ENCODE measurements around the gene MRRF.
"Not testable (repeated sequence)": the region's sequence is repeated elsewhere in the genome, so short reads cannot be mapped to it uniquely, and the experiment has no call there.

MRRF gene

DNA sequence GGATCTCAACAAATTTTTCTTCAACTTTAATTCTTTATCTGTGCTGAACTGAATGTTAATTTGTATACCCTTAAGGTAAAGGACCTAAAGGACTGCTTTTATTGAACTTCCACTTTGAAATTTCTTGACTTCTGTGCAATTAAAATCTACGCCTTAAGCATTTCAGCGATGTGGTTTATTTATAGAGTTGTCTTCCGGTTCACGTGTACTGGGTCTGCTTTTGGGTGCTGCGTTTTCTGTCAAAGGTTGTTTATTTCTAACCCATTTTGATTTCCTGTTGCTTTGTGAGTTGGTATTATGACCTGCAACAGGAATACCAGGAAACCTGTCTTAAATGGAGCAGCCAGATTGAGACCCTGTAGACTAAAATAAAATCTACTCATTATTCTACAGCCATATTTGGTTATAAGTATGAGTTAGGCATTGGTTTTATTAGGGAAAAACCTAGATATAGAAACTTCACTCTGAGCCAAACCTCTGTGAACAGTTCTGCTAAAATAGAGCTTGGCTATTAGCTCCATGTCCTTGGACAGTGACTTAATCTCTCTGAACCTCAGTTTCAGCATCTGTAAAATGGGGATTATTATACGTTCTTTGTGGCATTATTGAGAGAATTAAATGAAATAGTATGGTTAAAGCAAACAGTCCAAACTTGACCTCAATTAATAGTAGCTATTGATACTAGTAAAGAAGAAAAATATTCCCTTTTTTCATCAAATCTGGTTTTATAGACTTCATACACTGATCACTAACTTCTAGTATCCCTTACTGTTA lies 3.5 kb downstream of the MRRF start:
- DNase-seq (ENCODE audit: extremely low read depth in 1 of 2, low read depth in 1 of 2): no peak

DNA sequence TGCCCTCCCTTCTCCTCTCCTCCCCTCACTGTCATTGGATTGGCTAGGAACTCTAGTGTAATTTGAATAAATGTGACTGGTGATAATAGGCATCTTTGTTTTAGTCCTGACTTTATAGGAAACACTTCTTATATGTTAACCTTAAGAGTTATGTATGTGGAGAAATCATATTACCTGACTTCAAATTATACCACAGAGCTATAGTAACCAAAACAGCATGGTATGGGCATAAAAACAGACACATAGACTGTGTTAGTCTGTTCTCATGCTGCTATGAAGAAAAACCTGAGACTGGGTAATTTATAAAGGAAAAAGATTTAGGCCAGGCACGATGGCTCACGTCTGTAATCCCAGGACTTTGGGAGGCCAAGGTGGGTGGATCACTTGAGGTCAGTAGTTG lies 9.4 kb downstream of the MRRF start:
- DNase-seq (ENCODE audit: extremely low read depth in 1 of 2, low read depth in 1 of 2): no peak

DNA sequence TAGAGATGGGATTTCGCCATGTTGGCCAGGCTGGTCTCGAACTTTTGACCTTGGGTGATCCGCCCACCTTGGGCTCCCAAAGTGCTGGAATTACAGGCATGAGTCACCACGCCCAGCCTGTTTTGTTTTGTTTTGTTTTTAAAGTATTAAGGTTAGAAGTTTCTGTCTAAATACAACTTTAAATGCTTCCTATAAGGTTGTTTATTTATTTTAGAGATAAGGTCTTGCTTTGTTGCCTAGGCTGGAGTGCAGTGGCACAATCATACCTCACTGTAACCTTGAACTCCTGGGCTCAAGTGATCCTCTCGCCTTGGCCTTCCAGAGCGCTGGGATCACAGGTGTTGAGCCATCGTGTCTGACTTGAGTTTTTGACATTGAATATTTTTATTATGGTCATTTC lies 11.4 kb downstream of the MRRF start:
- DNase-seq (ENCODE audit: extremely low read depth in 1 of 2, low read depth in 1 of 2): no peak

- DNase-seq (ENCODE audit: extremely low read depth in 1 of 2, low read depth in 1 of 2): no peak
Observed at GRCh38 chr9:122277285-122277897, 12.7 kb downstream of the MRRF start.

- no peak for DNase-seq (ENCODE audit: extremely low read depth in 1 of 2, low read depth in 1 of 2)
Observed at GRCh38 chr9:122281368-122281767, 16.7 kb downstream of the MRRF start.

GRCh38 chr9:122286764-122287163 lies 22.1 kb downstream of the MRRF start:
- DNase-seq (ENCODE audit: extremely low read depth in 1 of 2, low read depth in 1 of 2): no peak

DNA sequence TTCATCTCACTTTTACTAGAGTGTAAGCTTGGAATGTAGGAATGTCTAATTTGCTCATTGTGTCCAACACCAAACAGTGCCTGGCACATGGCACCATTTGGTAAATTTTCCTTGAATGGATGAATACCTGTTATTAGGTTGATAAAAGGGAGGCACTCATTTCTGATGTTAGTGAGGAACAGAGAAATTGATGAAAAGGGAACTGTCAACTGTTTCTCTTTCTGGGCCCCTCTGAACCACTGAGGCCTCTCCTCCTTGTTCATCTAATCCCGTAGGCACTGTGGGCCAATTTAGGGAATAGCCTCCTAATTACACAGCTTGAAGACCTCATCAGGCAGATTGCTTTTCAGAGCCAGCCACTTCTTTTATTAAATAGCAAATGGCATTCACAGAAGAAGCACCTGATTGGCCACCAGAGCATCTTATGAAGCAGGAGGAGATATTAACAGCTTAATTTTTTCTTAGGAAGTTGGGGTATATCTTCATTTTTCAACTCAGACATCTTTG lies 22.6 kb downstream of the MRRF start:
- DNase-seq (ENCODE audit: extremely low read depth in 1 of 2, low read depth in 1 of 2): no peak

DNA sequence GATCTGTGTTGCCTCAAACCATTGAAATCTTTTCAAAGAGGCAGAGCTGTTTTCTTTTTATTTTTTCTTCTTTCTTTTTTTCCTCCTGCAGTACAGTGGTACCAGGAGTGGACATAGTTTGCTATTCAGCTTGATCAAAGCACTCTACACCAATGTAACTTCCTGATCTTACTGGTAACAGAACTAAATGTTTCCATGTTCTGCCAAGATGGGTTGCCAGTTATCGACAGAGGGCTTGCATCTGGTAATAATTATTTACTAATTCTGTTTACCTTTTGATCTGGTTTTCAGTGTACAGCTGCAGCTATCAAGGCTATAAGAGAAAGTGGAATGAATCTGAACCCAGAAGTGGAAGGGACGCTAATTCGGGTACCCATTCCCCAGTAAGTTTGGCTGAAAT lies 26.8 kb downstream of the MRRF start:
- no peak for DNase-seq (ENCODE audit: extremely low read depth in 1 of 2, low read depth in 1 of 2)

DNA sequence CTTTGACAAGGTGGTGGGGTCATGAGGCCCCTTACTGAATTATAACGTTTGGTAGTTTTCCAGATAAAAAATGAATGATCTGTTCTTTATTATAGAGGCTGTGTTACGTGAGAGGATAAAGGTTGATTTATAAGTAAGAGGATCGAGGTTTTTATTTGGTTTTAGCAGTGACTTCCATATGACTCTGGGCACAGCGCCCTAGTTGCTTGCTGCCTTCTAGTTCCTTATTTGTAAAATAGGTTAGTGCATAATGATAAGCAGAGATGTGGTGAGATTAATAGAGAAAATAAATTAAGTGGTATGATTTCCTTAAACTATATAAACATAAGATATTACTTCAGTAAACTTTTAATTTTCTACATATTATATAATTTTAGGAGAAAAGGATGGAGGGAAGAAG lies 29.8 kb downstream of the MRRF start:
- DNase-seq (ENCODE audit: extremely low read depth in 1 of 2, low read depth in 1 of 2): no peak

- no peak for DNase-seq (ENCODE audit: extremely low read depth in 1 of 2, low read depth in 1 of 2)
Observed at GRCh38 chr9:122297512-122297911, 32.8 kb downstream of the MRRF start.

DNA sequence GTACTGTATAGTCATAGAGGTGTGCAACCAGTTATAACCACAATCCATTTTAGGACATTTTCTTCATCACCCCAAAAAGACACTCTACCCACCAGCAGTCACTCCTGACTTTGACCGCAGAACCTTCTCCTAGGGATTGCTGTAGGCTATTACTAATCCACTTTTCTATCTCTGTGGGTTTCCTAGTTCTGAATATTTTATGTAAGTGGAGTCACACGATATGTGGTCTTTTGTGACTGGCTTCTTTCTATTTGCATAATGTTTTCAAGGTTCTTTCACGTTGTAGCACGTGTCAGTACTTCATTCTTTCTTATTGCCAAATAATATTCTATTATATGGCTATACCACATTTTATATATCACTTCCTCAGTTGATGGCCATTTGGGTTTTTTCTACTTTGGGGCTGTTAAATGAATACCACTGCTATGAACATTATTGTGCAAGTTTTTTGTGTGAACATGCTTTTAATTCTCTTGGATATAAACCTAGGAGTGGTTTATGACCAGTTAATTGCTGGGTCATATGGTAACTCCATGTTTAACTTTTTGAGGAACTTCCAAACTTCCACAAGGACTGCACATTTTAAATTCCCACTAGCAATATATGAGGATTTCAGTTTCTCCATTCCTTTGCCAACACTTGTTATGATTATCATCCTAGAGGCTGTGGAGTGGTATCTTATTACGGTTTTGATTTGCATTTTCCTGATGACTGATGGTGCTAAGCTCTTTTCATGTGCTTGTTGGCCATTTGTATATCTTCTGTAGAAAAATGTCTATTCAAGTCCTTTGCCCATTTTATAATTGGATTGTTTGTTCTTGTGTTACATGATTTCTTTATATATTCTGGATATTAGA lies 37.8 kb downstream of the MRRF start:
- no peak for DNase-seq (ENCODE audit: extremely low read depth in 1 of 2, low read depth in 1 of 2)

DNA sequence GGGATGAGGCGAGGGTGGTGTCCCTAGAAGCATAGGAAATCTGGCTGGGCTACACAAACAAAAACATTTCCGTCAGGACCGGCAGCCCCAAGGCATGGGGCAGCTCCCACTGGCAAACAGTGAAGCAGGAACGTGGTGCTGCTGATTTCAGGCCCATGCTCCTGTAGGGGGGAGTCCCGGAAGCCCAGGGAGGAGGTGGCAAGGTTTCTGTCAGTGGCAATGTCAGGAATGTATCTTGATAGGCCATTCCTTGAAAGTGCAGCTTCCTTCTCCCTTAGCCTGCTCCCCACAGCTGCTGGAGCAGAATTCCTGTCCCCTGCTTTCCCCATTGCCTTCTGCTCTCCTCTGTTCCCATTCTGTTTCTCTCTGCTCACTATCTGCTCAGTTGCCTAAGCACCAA lies 42.4 kb downstream of the MRRF start:
- DNase-seq (ENCODE audit: extremely low read depth in 1 of 2, low read depth in 1 of 2): no peak

DNA sequence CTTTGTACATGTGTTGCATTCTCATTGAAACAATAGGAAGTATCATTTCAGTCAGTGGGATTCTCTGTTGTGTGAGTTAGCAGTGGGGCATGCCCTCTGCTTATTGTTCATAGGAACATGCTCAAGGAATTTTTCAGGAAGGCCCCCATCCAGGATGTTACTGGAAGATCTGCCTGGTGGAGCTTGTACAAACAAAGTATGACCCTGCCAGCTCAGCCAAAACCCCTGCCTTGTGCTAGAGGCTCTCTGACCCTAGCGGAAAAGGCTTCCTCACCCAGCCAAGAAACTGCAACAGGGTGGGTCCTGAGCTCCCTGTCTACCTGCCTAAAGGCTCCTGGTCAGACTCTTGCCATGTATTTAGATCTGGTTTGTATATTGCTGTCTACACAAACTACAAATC lies 43.2 kb downstream of the MRRF start:
- no peak for DNase-seq (ENCODE audit: extremely low read depth in 1 of 2, low read depth in 1 of 2)

DNA sequence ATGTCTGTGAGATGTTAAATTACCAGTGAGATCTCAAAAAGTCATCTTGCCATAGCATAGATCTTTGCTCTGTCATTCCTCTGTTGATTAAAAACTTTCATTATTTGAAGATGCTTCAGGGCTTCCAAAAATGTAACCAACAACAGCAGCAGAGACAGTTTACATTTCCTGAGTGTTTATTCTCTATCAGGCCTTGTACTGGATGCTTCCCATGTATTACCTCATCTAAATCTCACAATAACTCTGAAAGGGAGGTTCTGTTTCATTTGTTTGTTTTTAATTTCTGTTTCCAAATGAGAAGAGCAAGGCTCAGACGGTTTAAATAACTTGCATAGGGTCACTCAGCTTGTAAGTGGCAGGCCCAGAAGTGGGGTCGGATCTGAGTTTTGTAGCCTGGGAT lies 45.2 kb downstream of the MRRF start:
- no peak for DNase-seq (ENCODE audit: extremely low read depth in 1 of 2, low read depth in 1 of 2)

DNA sequence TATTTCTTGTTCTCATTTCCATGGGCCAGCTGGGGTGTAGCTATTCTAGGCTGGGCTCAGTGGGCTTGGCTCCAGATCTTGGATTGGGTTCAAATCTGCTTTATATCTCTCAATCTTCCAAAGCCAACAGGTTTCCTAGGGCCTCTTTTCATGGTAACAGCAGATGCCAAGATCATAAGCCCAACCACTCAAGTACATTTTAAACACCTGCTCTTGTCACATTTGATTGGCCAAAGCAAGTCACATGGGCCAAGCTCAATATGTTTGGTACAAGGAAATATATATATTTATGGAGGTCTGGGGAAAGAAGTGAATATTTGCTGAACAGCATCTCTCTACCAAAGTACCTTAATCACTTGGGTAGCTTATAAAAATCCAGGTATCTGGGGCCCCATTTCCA lies 49.5 kb downstream of the MRRF start:
- no peak for DNase-seq (ENCODE audit: extremely low read depth in 1 of 2, low read depth in 1 of 2)

DNA sequence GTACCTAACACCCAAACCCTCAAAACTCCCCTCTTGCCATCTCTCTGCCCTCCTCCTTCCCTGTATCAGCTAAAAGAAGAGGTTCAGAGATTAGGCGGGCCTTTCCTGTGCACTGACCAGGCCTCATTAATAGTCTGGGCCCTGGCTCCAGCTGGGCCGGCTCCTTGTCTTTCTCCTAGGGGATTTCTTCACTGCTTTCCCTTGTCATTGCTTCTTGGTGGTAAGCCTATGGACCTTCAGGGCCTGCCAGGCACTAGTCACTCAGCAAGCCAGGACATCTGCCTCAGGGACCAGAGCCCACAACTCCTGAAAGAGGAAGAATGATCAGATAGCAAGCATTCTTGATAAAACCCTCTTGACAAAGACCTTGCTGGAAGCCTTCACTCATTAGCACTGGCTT lies 50.9 kb downstream of the MRRF start:
- DNase-seq (ENCODE audit: extremely low read depth in 1 of 2, low read depth in 1 of 2): no peak

GRCh38 chr9:122318284-122318683 lies 53.6 kb downstream of the MRRF start:
- no peak for DNase-seq (ENCODE audit: extremely low read depth in 1 of 2, low read depth in 1 of 2)

- no peak for DNase-seq (ENCODE audit: extremely low read depth in 1 of 2, low read depth in 1 of 2)
Observed at GRCh38 chr9:122320413-122320881, 55.8 kb downstream of the MRRF start.

DNA sequence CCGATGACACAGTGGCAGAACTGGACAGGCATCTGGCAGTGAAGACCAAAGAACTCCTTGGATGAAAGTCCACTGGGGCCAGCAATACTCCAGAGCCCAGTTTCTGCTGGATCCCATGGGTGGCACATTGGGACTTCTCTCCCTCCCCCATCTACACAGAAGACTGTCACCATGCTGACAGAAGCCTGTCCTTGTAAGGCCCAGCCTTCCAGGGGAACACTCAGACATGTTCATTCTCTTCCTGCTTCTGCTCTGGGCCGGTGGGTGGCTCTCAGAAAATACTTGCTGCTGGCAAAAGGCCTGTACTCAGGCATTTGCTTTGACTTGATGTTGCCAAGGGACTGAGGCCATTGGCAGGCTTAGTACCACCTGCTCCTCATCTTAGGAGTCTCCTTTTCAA lies 57.9 kb downstream of the MRRF start:
- DNase-seq (ENCODE audit: extremely low read depth in 1 of 2, low read depth in 1 of 2): no peak

DNA sequence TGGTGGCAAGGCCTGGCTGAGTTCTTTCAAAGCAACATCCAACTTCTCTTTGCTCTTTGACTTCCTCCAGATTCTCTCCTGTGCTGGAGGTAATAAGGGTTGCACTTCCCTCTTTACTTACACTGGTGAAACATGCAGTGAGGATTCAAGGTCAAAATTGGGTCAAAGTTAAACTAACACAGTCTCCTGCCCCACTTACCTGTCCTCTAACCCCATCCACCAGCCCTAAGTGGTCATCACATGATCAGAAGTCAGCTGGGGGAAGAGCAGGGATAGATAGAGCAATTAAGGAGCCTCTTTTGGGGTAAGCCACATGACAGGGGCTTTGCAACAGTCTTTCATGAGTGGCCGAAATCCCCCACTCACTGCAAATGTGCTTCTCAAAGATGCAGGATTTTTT lies 60.0 kb downstream of the MRRF start:
- DNase-seq (ENCODE audit: extremely low read depth in 1 of 2, low read depth in 1 of 2): not testable (repeated sequence)

GRCh38 chr9:122325124-122325523 lies 60.4 kb downstream of the MRRF start:
- DNase-seq (ENCODE audit: extremely low read depth in 1 of 2, low read depth in 1 of 2): no peak

DNA sequence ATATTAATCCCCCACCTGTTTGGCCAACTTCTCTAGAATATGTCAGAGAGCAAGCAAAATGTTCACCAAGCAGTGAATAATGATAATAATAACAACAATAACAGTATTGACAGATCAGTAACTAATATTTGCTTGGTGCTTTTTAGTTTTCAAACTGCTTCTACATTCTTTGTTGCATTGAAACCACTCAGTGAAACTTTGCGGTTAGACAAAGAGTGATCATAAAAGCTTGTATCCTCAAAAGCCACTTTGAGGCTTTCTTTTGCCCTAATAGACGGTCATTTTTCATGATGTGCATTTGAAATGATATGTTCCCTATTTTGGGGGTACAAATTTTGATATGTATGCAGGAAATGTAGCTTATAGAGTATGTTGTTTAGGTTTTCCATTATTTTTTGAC lies 62.5 kb downstream of the MRRF start:
- DNase-seq (ENCODE audit: extremely low read depth in 1 of 2, low read depth in 1 of 2): no peak

All from activated CD8-positive, alpha-beta memory T cell treated with anti-CD3 and anti-CD28 coated beads for 1 hour (primary cell).